ENCODE measurements around the gene FSIP1. TPM values are rescaled to one million over a fixed set of nuclear protein-coding genes. Genes with fewer than 3 reads are reported as not detected.

Gene FSIP1
- total RNA-seq, 8 experiments from 2014 or later: 0.77 to 10.0 (median 3.5) TPM

- in situ Hi-C loops (cut with MboI; ENCODE audit: low pct_unique_long_range_greater_than_20kb in 2 of 9, low sequenced_read_pairs in 9 of 9, unreplicated experiment in 9 of 9): loop anchor here in 1 of 9 experiments (25.0 kb wide), 1 partner anchor 569 kb away; no protein-coding TSS in a partner anchor
- H3K4me1 ChIP-seq (replicated peaks in 1 of 2): no peaks in the 10 kb centered on the region
- no peak overlapping the region for H3K4me3 ChIP-seq
- ATAC-seq (replicated peaks in 6 of 8): no peak
- 46 to 98% (median 83%) methylated on average over 1 to 3 of the region's 3 CpGs for WGBS, 10 experiments
- H3K27ac ChIP-seq: no peak overlapping the region
Observed at GRCh38 chr15:39731266-39731665, 51.4 kb downstream of the FSIP1 start.

- Histone ChIP-seq H3K4me3 (no peak overlapping the region), H3K4me1 (replicated peaks in 1 of 2) (no peaks in the 10 kb centered on the region), H3K27ac (no peak overlapping the region)
- in situ Hi-C loops (cut with MboI; ENCODE audit: low pct_unique_long_range_greater_than_20kb in 2 of 9, low sequenced_read_pairs in 9 of 9, unreplicated experiment in 9 of 9): loop anchor here in 1 of 9 experiments (25.0 kb wide), 1 partner anchor 568 kb away; no protein-coding TSS in a partner anchor
- peak in 1 of 8 experiments; percentile 16 for ATAC-seq (replicated peaks in 6 of 8)
- 12 to 86% (median 74%) methylated on average over 1 to 5 of the region's 5 CpGs; no CpG with 5 or more reads in 3 of the 10 experiments for WGBS, 10 experiments
Observed at GRCh38 chr15:39730552-39730951, 52.1 kb downstream of the FSIP1 start.

DNA sequence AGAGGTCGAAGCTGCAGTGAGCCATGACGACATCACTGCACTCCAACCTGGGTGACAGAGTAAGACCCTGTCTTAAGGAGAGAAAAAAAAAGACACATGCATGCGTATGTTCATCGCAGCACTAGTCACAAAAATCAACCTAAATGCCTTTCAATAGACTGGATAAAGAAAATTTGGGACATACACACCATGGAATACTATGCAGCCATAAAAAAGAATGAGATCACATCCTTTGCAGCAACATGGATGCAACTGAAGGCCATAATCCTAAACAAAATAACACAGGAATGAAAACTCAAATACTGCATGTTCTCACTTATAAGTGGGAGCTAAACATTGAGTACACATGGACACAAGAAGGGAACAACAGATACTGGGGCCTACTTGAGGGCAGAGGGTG, 53.1 kb downstream of the FSIP1 start:
- in situ Hi-C loops (cut with MboI; ENCODE audit: low pct_unique_long_range_greater_than_20kb in 2 of 9, low sequenced_read_pairs in 9 of 9, unreplicated experiment in 9 of 9): loop anchor here in 1 of 9 experiments (25.0 kb wide), 1 partner anchor 567 kb away; no protein-coding TSS in a partner anchor
- no peaks in the 10 kb centered on the region for H3K4me1 ChIP-seq (replicated peaks in 1 of 2)
- WGBS, 10 experiments: 78 to 100% (median 93%) methylated on average over 1 to 4 of the region's 4 CpGs; no CpG with 5 or more reads in 2 of the 10 experiments
- no peak overlapping the region for H3K4me3 ChIP-seq
- ATAC-seq (replicated peaks in 6 of 8): no peak
- no peak overlapping the region for H3K27ac ChIP-seq

DNA sequence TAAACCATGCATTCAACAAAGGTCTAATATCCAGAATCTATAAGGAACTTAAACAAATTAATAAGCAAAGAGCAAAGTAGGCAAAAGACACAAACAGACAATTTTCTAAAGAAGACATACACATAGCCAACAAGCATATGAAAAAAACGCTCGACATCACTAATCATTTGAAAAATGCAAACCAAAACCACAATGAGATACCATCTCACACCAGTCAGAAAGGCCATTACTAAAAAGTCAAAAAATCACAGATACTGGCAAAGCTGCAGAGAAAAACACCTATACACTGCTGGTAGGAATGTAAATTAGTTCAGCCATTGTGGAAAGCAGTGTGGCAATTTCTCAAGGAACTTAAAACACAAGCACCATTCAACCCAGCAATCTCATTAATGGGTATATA, 53.8 kb downstream of the FSIP1 start:
- H3K4me1 ChIP-seq (replicated peaks in 1 of 2): no peaks in the 10 kb centered on the region
- no peak for ATAC-seq (replicated peaks in 6 of 8)
- H3K27ac ChIP-seq: no peak overlapping the region
- H3K4me3 ChIP-seq: no peak overlapping the region
- in situ Hi-C loops (cut with MboI; ENCODE audit: low pct_unique_long_range_greater_than_20kb in 2 of 9, low sequenced_read_pairs in 9 of 9, unreplicated experiment in 9 of 9): loop anchor here in 1 of 9 experiments (25.0 kb wide), 1 partner anchor 567 kb away; no protein-coding TSS in a partner anchor
- WGBS, 10 experiments: 57 to 100% (median 89%) methylated on average over 2 of the region's 2 CpGs; no CpG with 5 or more reads in 1 of the 10 experiments

- 60 to 100% (median 96%) methylated on average over 1 to 5 of the region's 6 CpGs; no CpG with 5 or more reads in 2 of the 10 experiments for WGBS, 10 experiments
- in situ Hi-C loops (cut with MboI; ENCODE audit: low pct_unique_long_range_greater_than_20kb in 2 of 9, low sequenced_read_pairs in 9 of 9, unreplicated experiment in 9 of 9): no loop called here
- H3K4me3 ChIP-seq: no peak overlapping the region
Observed at GRCh38 chr15:39721893-39722292, 60.7 kb downstream of the FSIP1 start.

GRCh38 chr15:39720621-39721611, 61.7 kb downstream of the FSIP1 start:
- 13 to 100% (median 91%) methylated on average over 1 to 6 of the region's 6 CpGs for WGBS, 10 experiments
- peaks cover 3 to 13% of the 10 kb centered on the region in 2 donors for H3K4me1 ChIP-seq (replicated peaks in 1 of 2)
- H3K4me3 ChIP-seq: no peak overlapping the region
- no peak overlapping the region for H3K27ac ChIP-seq
- peak in 3 of 8 experiments; percentile 50 to 70 (median 62) for ATAC-seq (replicated peaks in 6 of 8)
- in situ Hi-C loops (cut with MboI; ENCODE audit: low pct_unique_long_range_greater_than_20kb in 2 of 9, low sequenced_read_pairs in 9 of 9, unreplicated experiment in 9 of 9): no loop called here

More at GRCh38 chr15:39721893-39722292, 60.7 kb downstream of the FSIP1 start:
- Histone ChIP-seq H3K4me1 (replicated peaks in 1 of 2) (peaks cover 3 to 13% of the 10 kb centered on the region in 2 donors), H3K27ac (no peak overlapping the region)
- ATAC-seq (replicated peaks in 6 of 8): peak in 4 of 8 experiments; percentile 21 to 61 (median 55)

DNA sequence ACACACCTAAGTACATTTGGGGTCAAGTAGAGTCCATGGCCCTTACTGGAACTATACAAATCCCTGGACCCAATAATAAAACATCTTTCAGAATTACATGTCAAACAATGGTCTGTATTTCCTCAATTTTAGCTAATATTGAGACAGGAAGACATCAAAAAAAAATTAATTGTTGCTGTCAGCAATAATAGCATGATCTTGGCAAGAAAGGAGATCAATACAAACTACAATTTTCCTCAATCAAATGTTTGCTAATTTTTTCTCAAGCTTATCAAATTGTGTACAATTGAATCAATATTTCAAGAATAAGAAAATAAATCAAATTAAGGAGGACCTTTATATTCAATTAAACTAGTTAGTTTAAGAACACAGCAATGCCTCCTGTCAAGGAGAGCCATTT, 62.6 kb downstream of the FSIP1 start:
- no peak for ATAC-seq (replicated peaks in 6 of 8)
- Histone ChIP-seq H3K27ac (no peak overlapping the region), H3K4me3 (no peak overlapping the region), H3K4me1 (replicated peaks in 1 of 2) (peaks cover 3 to 13% of the 10 kb centered on the region in 2 donors)
- in situ Hi-C loops (cut with MboI; ENCODE audit: low pct_unique_long_range_greater_than_20kb in 2 of 9, low sequenced_read_pairs in 9 of 9, unreplicated experiment in 9 of 9): no loop called here

GRCh38 chr15:39719109-39719508, 63.5 kb downstream of the FSIP1 start:
- in situ Hi-C loops (cut with MboI; ENCODE audit: low pct_unique_long_range_greater_than_20kb in 2 of 9, low sequenced_read_pairs in 9 of 9, unreplicated experiment in 9 of 9): no loop called here
- H3K4me1 ChIP-seq (replicated peaks in 1 of 2): peaks cover 3 to 13% of the 10 kb centered on the region in 2 donors
- no peak for ATAC-seq (replicated peaks in 6 of 8)
- no peak overlapping the region for H3K4me3 ChIP-seq
- H3K27ac ChIP-seq: no peak overlapping the region
- WGBS, 10 experiments: 73 to 88% (median 83%) methylated on average over 1 of the region's 1 CpG; no CpG with 5 or more reads in 5 of the 10 experiments

GRCh38 chr15:39717134-39717533, 65.5 kb downstream of the FSIP1 start:
- in situ Hi-C loops (cut with MboI; ENCODE audit: low pct_unique_long_range_greater_than_20kb in 2 of 9, low sequenced_read_pairs in 9 of 9, unreplicated experiment in 9 of 9): no loop called here
- peaks cover 3 to 10% of the 10 kb centered on the region in 2 donors for H3K4me1 ChIP-seq (replicated peaks in 1 of 2)
- no peak overlapping the region for H3K4me3 ChIP-seq
- no peak overlapping the region for H3K27ac ChIP-seq
- WGBS, 10 experiments: 100% methylated on average over 1 of the region's 1 CpG; no CpG with 5 or more reads in 8 of the 10 experiments
- ATAC-seq (replicated peaks in 6 of 8): no peak

- Histone ChIP-seq H3K27ac (no peak overlapping the region), H3K4me3 (no peak overlapping the region), H3K4me1 (replicated peaks in 1 of 2) (peaks cover 0 to 3% of the 10 kb centered on the region in 2 donors)
- in situ Hi-C loops (cut with MboI; ENCODE audit: low pct_unique_long_range_greater_than_20kb in 2 of 9, low sequenced_read_pairs in 9 of 9, unreplicated experiment in 9 of 9): no loop called here
- ATAC-seq (replicated peaks in 6 of 8): no peak
- 55 to 100% (median 83%) methylated on average over 1 to 2 of the region's 2 CpGs; no CpG with 5 or more reads in 3 of the 10 experiments for WGBS, 10 experiments
Observed at GRCh38 chr15:39714251-39714650, 68.4 kb downstream of the FSIP1 start.

DNA sequence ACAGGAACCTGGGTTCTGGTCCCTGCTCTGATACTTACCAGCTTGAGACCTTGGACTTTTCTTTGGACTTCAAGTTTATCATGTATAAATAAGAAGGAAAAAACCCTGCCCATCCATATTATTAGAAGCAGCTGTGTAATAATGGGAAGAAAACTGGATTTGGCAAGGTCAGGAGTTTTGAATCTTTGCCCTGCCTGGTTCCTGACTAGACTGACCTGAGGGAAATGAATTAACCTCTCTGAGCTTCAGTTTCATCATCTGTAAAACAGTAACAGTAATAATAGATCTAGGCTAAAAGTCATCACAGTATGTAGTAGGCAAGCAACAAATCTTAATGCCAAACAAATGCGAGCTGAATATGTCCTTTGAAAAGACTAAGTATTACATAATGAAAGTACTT, 68.8 kb downstream of the FSIP1 start:
- no peak overlapping the region for H3K4me3 ChIP-seq
- 0 to 100% (median 80%) methylated on average over 1 of the region's 1 CpG; no CpG with 5 or more reads in 1 of the 10 experiments for WGBS, 10 experiments
- ATAC-seq (replicated peaks in 6 of 8): no peak
- in situ Hi-C loops (cut with MboI; ENCODE audit: low pct_unique_long_range_greater_than_20kb in 2 of 9, low sequenced_read_pairs in 9 of 9, unreplicated experiment in 9 of 9): no loop called here
- H3K4me1 ChIP-seq (replicated peaks in 1 of 2): no peaks in the 10 kb centered on the region
- no peak overlapping the region for H3K27ac ChIP-seq

GRCh38 chr15:39710681-39711080, 72.0 kb downstream of the FSIP1 start:
- H3K27ac ChIP-seq: no peak overlapping the region
- in situ Hi-C loops (cut with MboI; ENCODE audit: low pct_unique_long_range_greater_than_20kb in 2 of 9, low sequenced_read_pairs in 9 of 9, unreplicated experiment in 9 of 9): no loop called here
- H3K4me1 ChIP-seq (replicated peaks in 1 of 2): no peaks in the 10 kb centered on the region
- H3K4me3 ChIP-seq: no peak overlapping the region
- ATAC-seq (replicated peaks in 6 of 8): no peak
- 0 to 92% (median 47%) methylated on average over 1 to 2 of the region's 2 CpGs; no CpG with 5 or more reads in 2 of the 10 experiments for WGBS, 10 experiments

- in situ Hi-C loops (cut with MboI; ENCODE audit: low pct_unique_long_range_greater_than_20kb in 2 of 9, low sequenced_read_pairs in 9 of 9, unreplicated experiment in 9 of 9): no loop called here
Observed at GRCh38 chr15:39709941-39710340, 72.7 kb downstream of the FSIP1 start.

More at GRCh38 chr15:39709941-39710340, 72.7 kb downstream of the FSIP1 start:
- no peak overlapping the region for H3K27ac ChIP-seq
- no peak overlapping the region for H3K4me3 ChIP-seq
- WGBS, 10 experiments: 67 to 100% (median 91%) methylated on average over 1 to 4 of the region's 4 CpGs; no CpG with 5 or more reads in 6 of the 10 experiments
- no peak for ATAC-seq (replicated peaks in 6 of 8)
- no peaks in the 10 kb centered on the region for H3K4me1 ChIP-seq (replicated peaks in 1 of 2)

All from motor neuron (in vitro differentiated cells).